ENCODE data around the gene HIPK2.

GRCh38 chr7:139542308-139543151, 235.3 kb downstream of the HIPK2 start:
- TF ChIP-seq CTCF (IDR thresholded peaks at IDR 0.05; ENCODE audit: low read depth, low read length) (no peak), POLR2A (IDR thresholded peaks at IDR 0.05; ENCODE audit: extremely low read depth, insufficient read length) (no peak), MAX (IDR thresholded peaks at IDR 0.05; ENCODE audit: low read depth, low read length) (no peak), MYC (IDR thresholded peaks at IDR 0.05; ENCODE audit: low read depth, low read length) (no peak)

All from NB4 (cell line).